Ectodermal cell (in vitro differentiated cells): Measurements from ENCODE around the gene SEC62.

ENCODE experiments used
- H3K27ac ChIP-seq: 2 replicates; pipeline ENCODE4 v1.7.0; 2013; ENCODE audit warnings: mild to moderate bottlenecking, low read depth, low read length; ENCODE audit not compliant: insufficient read depth, poor library complexity, severe bottlenecking
- H3K27me3 ChIP-seq: 2 replicates; pipeline ENCODE4 v1.7.0; 2013; ENCODE audit warnings: mild to moderate bottlenecking, low read length; ENCODE audit not compliant: insufficient read depth, control insufficient read depth, poor library complexity, severe bottlenecking
- H3K36me3 ChIP-seq: one replicate; pipeline ENCODE4 v1.7.0; 2013; ENCODE audit warnings: low read length; ENCODE audit not compliant: control insufficient read depth, insufficient read depth
- H3K4me1 ChIP-seq: one replicate; pipeline ENCODE4 v1.7.0; 2013; ENCODE audit warnings: low read length; ENCODE audit not compliant: control insufficient read depth, insufficient read depth
- H3K4me3 ChIP-seq: 2 replicates; pipeline ENCODE4 v1.7.0; 2013; ENCODE audit warnings: low read depth, low read length, control low read depth; ENCODE audit not compliant: insufficient read depth
- H3K9me3 ChIP-seq: 2 replicates; pipeline ENCODE4 v1.7.0; 2013; ENCODE audit warnings: mild to moderate bottlenecking, low read length, moderate library complexity; ENCODE audit not compliant: control insufficient read depth
- WGBS, 2 experiments: methylation state at CpG; one replicate each; pipeline ENCODE4 v1.1.7; 2013; ENCODE audit warnings: missing lambda C conversion rate in 2 of 2; 5-methylcytosine and 5-hydroxymethylcytosine counted together

SEC62 gene

GRCh38 chr3:170038434-170039110, 72.0 kb downstream of the SEC62 start:
- Histone ChIP-seq H3K4me1 (peaks cover 4% of the 10 kb centered on the region), H3K27ac (no peak overlapping the region), H3K9me3 (no peaks in the 10 kb centered on the region), H3K4me3 (peak overlapping the region; percentile 58), H3K27me3 (peaks cover 46% of the 10 kb centered on the region), H3K36me3 (no peaks in the 10 kb centered on the region)
- WGBS, 2 experiments = 1 to 2% methylated on average over 50 to 51 of the region's 51 CpGs

DNA sequence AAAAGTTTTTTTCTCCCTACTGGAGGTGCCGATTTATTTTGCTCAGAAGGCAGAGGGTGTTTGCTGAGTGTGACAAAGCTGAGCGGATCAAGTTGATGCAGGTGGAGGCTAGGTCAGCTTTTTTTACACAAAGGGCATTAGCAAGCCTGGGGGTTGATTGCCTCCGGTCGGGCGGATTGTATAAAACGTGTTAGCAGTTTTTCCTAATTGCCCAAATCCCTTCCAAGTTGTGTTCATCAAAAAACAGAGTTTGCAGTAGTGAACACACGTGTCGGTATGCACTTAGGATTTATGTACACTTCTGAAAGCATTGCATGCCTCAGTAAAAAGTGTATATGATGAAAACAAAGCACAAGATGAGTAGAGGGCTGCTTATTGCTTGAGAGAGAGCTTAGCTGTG, 73.8 kb downstream of the SEC62 start:
- H3K27me3 ChIP-seq = peaks cover 46% of the 10 kb centered on the region
- H3K36me3 ChIP-seq = no peaks in the 10 kb centered on the region
- 35 to 47% methylated on average over 8 of the region's 8 CpGs for WGBS, 2 experiments
- H3K4me3 ChIP-seq = no peak overlapping the region
- peaks cover 4% of the 10 kb centered on the region for H3K4me1 ChIP-seq
- H3K27ac ChIP-seq = no peak overlapping the region
- H3K9me3 ChIP-seq = no peaks in the 10 kb centered on the region

- peaks cover 32% of the 10 kb centered on the region for H3K27me3 ChIP-seq
- WGBS, 2 experiments = 94 to 95% methylated on average over 7 of the region's 7 CpGs
- no peak overlapping the region for H3K4me3 ChIP-seq
- peaks cover 4% of the 10 kb centered on the region for H3K4me1 ChIP-seq
- H3K27ac ChIP-seq = no peak overlapping the region
- H3K9me3 ChIP-seq = no peaks in the 10 kb centered on the region
- H3K36me3 ChIP-seq = no peaks in the 10 kb centered on the region
Observed at GRCh38 chr3:170043506-170043905, 76.9 kb downstream of the SEC62 start.

DNA sequence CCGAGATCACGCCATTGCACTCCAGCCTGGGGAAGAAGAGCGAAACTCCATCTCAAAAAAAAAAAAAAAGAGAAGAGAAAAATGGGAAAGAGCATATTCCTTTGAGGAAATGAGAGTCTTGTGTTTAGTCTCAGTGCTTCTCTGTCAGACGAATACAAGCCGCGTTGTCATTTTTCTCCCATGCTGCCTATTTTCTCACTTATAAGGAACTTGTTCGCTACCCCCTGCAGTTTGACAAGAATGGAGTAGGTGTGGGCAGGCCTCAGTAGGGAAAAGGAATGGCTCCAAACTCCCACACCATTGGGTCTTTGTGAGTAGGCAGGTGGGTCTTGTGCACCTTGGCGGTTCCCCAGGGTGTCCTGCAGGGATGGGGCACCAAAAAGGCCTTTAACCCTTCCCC, 77.7 kb downstream of the SEC62 start:
- Histone ChIP-seq H3K36me3 (no peaks in the 10 kb centered on the region), H3K27me3 (peaks cover 25% of the 10 kb centered on the region), H3K4me1 (peaks cover 4% of the 10 kb centered on the region), H3K9me3 (no peaks in the 10 kb centered on the region), H3K27ac (no peak overlapping the region), H3K4me3 (no peak overlapping the region)
- WGBS, 2 experiments = 92 to 97% methylated on average over 7 to 8 of the region's 8 CpGs

DNA sequence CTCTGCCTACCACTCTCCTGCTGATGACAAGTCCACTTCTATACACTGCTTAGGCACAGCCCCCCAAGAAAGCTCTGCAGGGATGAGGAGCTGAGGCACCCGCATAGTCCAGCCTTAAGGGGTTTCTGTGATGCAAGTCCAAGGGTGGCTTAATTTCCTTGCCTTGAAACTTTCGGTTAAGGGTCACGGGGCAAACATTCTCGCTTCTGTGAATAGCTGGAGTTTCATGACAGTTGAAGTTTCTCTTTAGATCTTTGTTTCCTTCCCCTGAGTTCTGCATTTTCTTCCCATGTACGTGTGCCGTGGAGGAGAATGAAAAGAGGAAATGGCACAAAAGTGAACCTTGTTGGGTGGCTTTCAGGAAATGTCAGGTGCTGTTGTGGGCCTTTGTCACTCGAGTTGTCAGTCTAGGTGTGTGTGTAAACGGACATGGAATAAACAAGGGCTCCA, 78.2 kb downstream of the SEC62 start:
- H3K36me3 ChIP-seq = no peaks in the 10 kb centered on the region
- H3K9me3 ChIP-seq = no peaks in the 10 kb centered on the region
- 94 to 95% methylated on average over 8 of the region's 8 CpGs for WGBS, 2 experiments
- H3K27me3 ChIP-seq = peaks cover 19% of the 10 kb centered on the region
- H3K4me1 ChIP-seq = peaks cover 4% of the 10 kb centered on the region
- H3K27ac ChIP-seq = no peak overlapping the region
- H3K4me3 ChIP-seq = no peak overlapping the region

- Histone ChIP-seq H3K36me3 (no peaks in the 10 kb centered on the region), H3K4me3 (no peak overlapping the region), H3K27ac (no peak overlapping the region), H3K9me3 (no peaks in the 10 kb centered on the region), H3K27me3 (peaks cover 2% of the 10 kb centered on the region), H3K4me1 (no peaks in the 10 kb centered on the region)
- WGBS, 2 experiments = 79 to 82% methylated on average over 5 of the region's 5 CpGs
Observed at GRCh38 chr3:170046269-170047132, 79.9 kb downstream of the SEC62 start.

DNA sequence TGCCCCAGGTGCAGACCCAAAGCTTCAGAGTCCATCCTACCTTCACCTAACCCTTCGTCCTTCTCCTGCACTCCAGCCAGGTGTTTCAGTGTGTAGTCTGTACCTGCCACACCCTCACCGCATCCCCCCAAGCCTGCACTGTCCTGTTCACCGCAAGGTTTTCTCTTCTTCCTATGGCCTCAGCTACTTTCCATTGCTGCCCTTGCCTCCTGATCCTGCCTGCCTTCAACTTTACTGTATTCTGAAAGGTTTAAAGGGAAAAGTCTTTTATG, 80.5 kb downstream of the SEC62 start:
- WGBS, 2 experiments = 94 to 97% methylated on average over 3 of the region's 3 CpGs
- no peaks in the 10 kb centered on the region for H3K27me3 ChIP-seq
- H3K36me3 ChIP-seq = no peaks in the 10 kb centered on the region
- H3K27ac ChIP-seq = no peak overlapping the region
- no peaks in the 10 kb centered on the region for H3K4me1 ChIP-seq
- no peaks in the 10 kb centered on the region for H3K9me3 ChIP-seq
- no peak overlapping the region for H3K4me3 ChIP-seq
